DOHH2 (cell line): ENCODE measurements around the gene DNAH3.

Source experiments
- EZH2phosphoT487 ChIP-seq: fragments of 200-600 bp; sonication (generic); IDR thresholded peaks from 2 replicates; pipeline ENCODE4 v1.6.1; 2017; ENCODE audit warnings: borderline replicate concordance, mild to moderate bottlenecking, antibody characterized with exemption, low read length, moderate library complexity, mixed read lengths
- TF ChIP-seq, protein P1 (sequence below): fragments of 200-600 bp; sonication (generic); IDR thresholded peaks from one replicate; pipeline ENCODE4 v1.5.1; 2014; ENCODE audit warnings: antibody characterized with exemption, mild to moderate bottlenecking, low read depth, low read length; ENCODE audit not compliant: poor library complexity, severe bottlenecking

DNA sequence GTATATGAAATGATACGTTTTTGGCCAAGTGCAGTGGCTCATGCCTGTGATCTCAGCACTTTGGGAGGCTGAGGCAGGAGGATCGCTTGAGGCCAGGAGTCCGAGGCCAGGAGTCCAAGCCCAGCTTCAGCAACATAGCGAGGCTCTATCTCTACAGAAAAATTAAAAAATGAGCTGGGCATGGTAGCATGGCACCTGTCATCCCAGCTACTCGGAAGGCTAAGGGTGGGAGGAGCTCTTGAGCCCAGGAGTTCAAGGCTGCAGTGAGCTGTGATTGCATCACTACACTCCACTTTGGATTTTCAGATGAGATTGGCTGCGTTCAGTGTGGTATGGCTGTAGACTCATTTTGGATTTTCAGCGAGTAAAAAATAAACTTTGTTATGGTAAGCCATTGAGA, 112.4 kb downstream of the DNAH3 start:
- TF ChIP-seq, protein P1, sequence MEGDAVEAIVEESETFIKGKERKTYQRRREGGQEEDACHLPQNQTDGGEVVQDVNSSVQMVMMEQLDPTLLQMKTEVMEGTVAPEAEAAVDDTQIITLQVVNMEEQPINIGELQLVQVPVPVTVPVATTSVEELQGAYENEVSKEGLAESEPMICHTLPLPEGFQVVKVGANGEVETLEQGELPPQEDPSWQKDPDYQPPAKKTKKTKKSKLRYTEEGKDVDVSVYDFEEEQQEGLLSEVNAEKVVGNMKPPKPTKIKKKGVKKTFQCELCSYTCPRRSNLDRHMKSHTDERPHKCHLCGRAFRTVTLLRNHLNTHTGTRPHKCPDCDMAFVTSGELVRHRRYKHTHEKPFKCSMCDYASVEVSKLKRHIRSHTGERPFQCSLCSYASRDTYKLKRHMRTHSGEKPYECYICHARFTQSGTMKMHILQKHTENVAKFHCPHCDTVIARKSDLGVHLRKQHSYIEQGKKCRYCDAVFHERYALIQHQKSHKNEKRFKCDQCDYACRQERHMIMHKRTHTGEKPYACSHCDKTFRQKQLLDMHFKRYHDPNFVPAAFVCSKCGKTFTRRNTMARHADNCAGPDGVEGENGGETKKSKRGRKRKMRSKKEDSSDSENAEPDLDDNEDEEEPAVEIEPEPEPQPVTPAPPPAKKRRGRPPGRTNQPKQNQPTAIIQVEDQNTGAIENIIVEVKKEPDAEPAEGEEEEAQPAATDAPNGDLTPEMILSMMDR = no peak
- no peak for TF ChIP-seq EZH2phosphoT487
